Measurements from ENCODE around the gene CECR2.
"Not testable (repeated sequence)": the region's sequence is repeated elsewhere in the genome, so short reads cannot be mapped to it uniquely, and the experiment has no call there.

CECR2 gene

GRCh38 chr22:17563936-17564391, 194.7 kb downstream of the CECR2 start:
- Histone ChIP-seq H3K27me3 (ENCODE audit: insufficient read depth, low read length, poor library complexity) (no peaks in the 10 kb centered on the region), H3K4me1 (ENCODE audit: insufficient read depth, low read length) (no peaks in the 10 kb centered on the region), H3K79me2 (ENCODE audit: insufficient read depth, low read length) (no peaks in the 10 kb centered on the region), H3K27ac (ENCODE audit: low read length) (no peak overlapping the region), H2AFZ (ENCODE audit: low read depth, low read length) (no peak overlapping the region), H3K4me2 (ENCODE audit: insufficient read depth, low read length) (no peak overlapping the region), H4K20me1 (ENCODE audit: insufficient read depth, low read length) (no peaks in the 10 kb centered on the region), H3K9me3 (ENCODE audit: insufficient read depth, low read length, severe bottlenecking) (no peaks in the 10 kb centered on the region), H3K4me3 (ENCODE audit: low read depth in 1 of 2, low read length in 2 of 2) (no peak overlapping the region), H3K9ac (ENCODE audit: low read depth, low read length) (no peak overlapping the region), H3K36me3 (ENCODE audit: insufficient read depth, low read length) (no peaks in the 10 kb centered on the region)
- no peak for DNase-seq
- TF ChIP-seq EZH2 (IDR thresholded peaks at IDR 0.05; ENCODE audit: borderline replicate concordance, low read depth, low read length, severe bottlenecking) (no peak), CTCF (IDR thresholded peaks at IDR 0.05; ENCODE audit: borderline replicate concordance, extremely low read depth, low read length, poor library complexity, severe bottlenecking) (no peak)
- ATAC-seq (ENCODE audit: insufficient read depth, low read depth): no peak

- H3K9me3 ChIP-seq (ENCODE audit: insufficient read depth, low read length, severe bottlenecking); ATAC-seq (ENCODE audit: insufficient read depth, low read depth); H3K4me1 ChIP-seq (ENCODE audit: insufficient read depth, low read length); H4K20me1 ChIP-seq (ENCODE audit: insufficient read depth, low read length); H3K9ac ChIP-seq (ENCODE audit: low read depth, low read length); H3K36me3 ChIP-seq (ENCODE audit: insufficient read depth, low read length); H3K4me3 ChIP-seq (ENCODE audit: low read depth in 1 of 2, low read length in 2 of 2); H3K27ac ChIP-seq (ENCODE audit: low read length); H3K27me3 ChIP-seq (ENCODE audit: insufficient read depth, low read length, poor library complexity); H3K4me2 ChIP-seq (ENCODE audit: insufficient read depth, low read length); DNase-seq; H2AFZ ChIP-seq (ENCODE audit: low read depth, low read length); H3K79me2 ChIP-seq (ENCODE audit: insufficient read depth, low read length): not testable (repeated sequence)
Measured at GRCh38 chr22:17566016-17566687, 196.9 kb downstream of the CECR2 start.

- DNase-seq (no peak), ATAC-seq (ENCODE audit: insufficient read depth, low read depth) (no peak)
- no peaks in the 10 kb centered on the region for H3K36me3 ChIP-seq (ENCODE audit: insufficient read depth, low read length)
- no peak overlapping the region for H3K4me3 ChIP-seq (ENCODE audit: low read depth in 1 of 2, low read length in 2 of 2)
- no peak overlapping the region for H3K9ac ChIP-seq (ENCODE audit: low read depth, low read length)
- TF ChIP-seq CTCF (IDR thresholded peaks at IDR 0.05; ENCODE audit: borderline replicate concordance, extremely low read depth, low read length, poor library complexity, severe bottlenecking) (no peak), EZH2 (IDR thresholded peaks at IDR 0.05; ENCODE audit: borderline replicate concordance, low read depth, low read length, severe bottlenecking) (no peak)
- no peaks in the 10 kb centered on the region for H3K9me3 ChIP-seq (ENCODE audit: insufficient read depth, low read length, severe bottlenecking)
- no peak overlapping the region for H3K4me2 ChIP-seq (ENCODE audit: insufficient read depth, low read length)
- no peaks in the 10 kb centered on the region for H3K27me3 ChIP-seq (ENCODE audit: insufficient read depth, low read length, poor library complexity)
- H3K4me1 ChIP-seq (ENCODE audit: insufficient read depth, low read length): no peaks in the 10 kb centered on the region
- H3K79me2 ChIP-seq (ENCODE audit: insufficient read depth, low read length): no peaks in the 10 kb centered on the region
- no peak overlapping the region for H2AFZ ChIP-seq (ENCODE audit: low read depth, low read length)
- H4K20me1 ChIP-seq (ENCODE audit: insufficient read depth, low read length): no peaks in the 10 kb centered on the region
- H3K27ac ChIP-seq (ENCODE audit: low read length): no peak overlapping the region
Measured at GRCh38 chr22:17566776-17567175, 197.5 kb downstream of the CECR2 start.

- H3K79me2 ChIP-seq (ENCODE audit: insufficient read depth, low read length): no peaks in the 10 kb centered on the region
- H4K20me1 ChIP-seq (ENCODE audit: insufficient read depth, low read length): no peaks in the 10 kb centered on the region
- H2AFZ ChIP-seq (ENCODE audit: low read depth, low read length): no peak overlapping the region
- no peak overlapping the region for H3K4me3 ChIP-seq (ENCODE audit: low read depth in 1 of 2, low read length in 2 of 2)
- no peaks in the 10 kb centered on the region for H3K36me3 ChIP-seq (ENCODE audit: insufficient read depth, low read length)
- ATAC-seq (ENCODE audit: insufficient read depth, low read depth) (no peak), DNase-seq (no peak)
- TF ChIP-seq CTCF (IDR thresholded peaks at IDR 0.05; ENCODE audit: borderline replicate concordance, extremely low read depth, low read length, poor library complexity, severe bottlenecking) (no peak), EZH2 (IDR thresholded peaks at IDR 0.05; ENCODE audit: borderline replicate concordance, low read depth, low read length, severe bottlenecking) (no peak)
- H3K4me2 ChIP-seq (ENCODE audit: insufficient read depth, low read length): no peak overlapping the region
- H3K9me3 ChIP-seq (ENCODE audit: insufficient read depth, low read length, severe bottlenecking): no peaks in the 10 kb centered on the region
- no peaks in the 10 kb centered on the region for H3K4me1 ChIP-seq (ENCODE audit: insufficient read depth, low read length)
- no peak overlapping the region for H3K27ac ChIP-seq (ENCODE audit: low read length)
- H3K9ac ChIP-seq (ENCODE audit: low read depth, low read length): no peak overlapping the region
- H3K27me3 ChIP-seq (ENCODE audit: insufficient read depth, low read length, poor library complexity): no peaks in the 10 kb centered on the region
Measured at GRCh38 chr22:17569971-17570511, 200.8 kb downstream of the CECR2 start.
